H1 (cell line): ENCODE measurements around the gene DAPK2. TPM values are rescaled to one million over a fixed set of nuclear protein-coding genes. Genes with fewer than 3 reads are reported as not detected.

Experiments used
- CTCF ChIA-PET: fragments of 300-600 bp; sonication (Branson Sonifier 250); formaldehyde crosslinking; loops from one replicate; lab custom pipeline; 2021; ENCODE audit not compliant: partially characterized antibody; lab: Charles Lee
- POLR2A ChIA-PET: fragments of 300-600 bp; sonication (Branson Sonifier 250); formaldehyde crosslinking; loops from one replicate; lab custom pipeline; 2021; ENCODE audit warnings: inconsistent platforms; ENCODE audit not compliant: partially characterized antibody; lab: Charles Lee
- DNase-seq, 2 experiments: peaks; one replicate each; pipeline versions ENCODE4 v3.0.0 to v3.0.0-alpha.2; 2010 to 2022; ENCODE audit warnings: low spot score in 2 of 2, low read depth in 1 of 2, mixed read lengths in 1 of 2
- FAIRE-seq: peaks from 2 replicates; lab custom pipeline; 2011; peaks lifted over from hg19 to GRCh38; lab: Jason Lieb, UNC
- H2AFZ ChIP-seq: 2 replicates; pipeline ENCODE4 v1.8.1; 2012; ENCODE audit warnings: low read length, inconsistent platforms
- H2AK5ac ChIP-seq: 2 replicates; pipeline ENCODE4 v1.6.1; 2013; ENCODE audit warnings: low read depth, low read length
- H2BK120ac ChIP-seq: replicated peaks from 2 replicates; pipeline ENCODE3; 2013; ENCODE audit warnings: low read depth, low read length, inconsistent platforms
- H2BK12ac ChIP-seq: 2 replicates; pipeline ENCODE4 v1.6.1; 2013; ENCODE audit warnings: low read depth, low read length
- H2BK15ac ChIP-seq: 2 replicates; pipeline ENCODE4 v1.6.1; 2013; ENCODE audit warnings: low read length
- H2BK20ac ChIP-seq: 2 replicates; pipeline ENCODE4 v1.6.1; 2013; ENCODE audit warnings: low read length
- H2BK5ac ChIP-seq: 2 replicates; pipeline ENCODE4 v1.6.1; 2013; ENCODE audit warnings: low read depth, low read length
- H3K14ac ChIP-seq: 2 replicates; pipeline ENCODE4 v1.6.1; 2013; ENCODE audit warnings: inconsistent platforms; ENCODE audit not compliant: insufficient read length
- H3K18ac ChIP-seq: 2 replicates; pipeline ENCODE4 v1.6.1; 2013; ENCODE audit warnings: low read length; ENCODE audit errors: extremely low read depth
- H3K23ac ChIP-seq: 2 replicates; pipeline ENCODE4 v1.6.1; 2013; ENCODE audit warnings: inconsistent platforms; ENCODE audit not compliant: insufficient read length
- H3K23me2 ChIP-seq: 2 replicates; pipeline ENCODE4 v1.6.1; 2013; ENCODE audit warnings: low read depth, low read length
- H3K27ac ChIP-seq: 2 replicates; pipeline ENCODE4 v1.6.1; 2011; ENCODE audit warnings: low read depth, low read length, inconsistent platforms
- H3K27me3 ChIP-seq, 4 experiments: replicated peaks in 1 of 4; 1 replicate in 1 of 4; 2 replicates in 3 of 4; pipeline versions ENCODE4 v1.6.1 to v1.8.1; 2011 to 2013; ENCODE audit warnings: low read length in 3 of 4, mild to moderate bottlenecking in 3 of 4, inconsistent platforms in 2 of 4, mixed read lengths in 2 of 4, moderate library complexity in 1 of 4; ENCODE audit not compliant: control insufficient read depth in 3 of 4, insufficient read depth in 3 of 4; ENCODE audit errors: extremely low read depth in 1 of 4
- H3K36me3 ChIP-seq, 4 experiments: 2 replicates each; pipeline versions ENCODE4 v1.6.1 to v1.8.1; 2011 to 2013; ENCODE audit warnings: mild to moderate bottlenecking in 4 of 4, low read length in 3 of 4, moderate library complexity in 2 of 4, control low read depth in 1 of 4, inconsistent platforms in 1 of 4; ENCODE audit not compliant: insufficient read depth in 4 of 4, control insufficient read depth in 2 of 4
- H3K4ac ChIP-seq: replicated peaks from 2 replicates; pipeline ENCODE3; 2013; ENCODE audit warnings: low read length, low read depth, mixed read lengths, inconsistent platforms; ENCODE audit not compliant: insufficient read length
- H3K4me1 ChIP-seq, 4 experiments: replicated peaks in 1 of 4; 1 replicate in 1 of 4; 2 replicates in 3 of 4; pipeline versions ENCODE4 v1.6.1 to v1.8.1; 2011 to 2013; ENCODE audit warnings: low read length in 3 of 4, inconsistent platforms in 2 of 4, mixed read lengths in 1 of 4; ENCODE audit not compliant: insufficient read depth in 4 of 4, control insufficient read depth in 3 of 4
- H3K4me2 ChIP-seq, 2 experiments: 2 replicates each; pipeline versions ENCODE4 v1.6.1 to v1.8.1; 2011 to 2013; ENCODE audit warnings: low read depth in 2 of 2, low read length in 2 of 2, control low read depth in 1 of 2, inconsistent platforms in 1 of 2, mild to moderate bottlenecking in 1 of 2; ENCODE audit not compliant: insufficient read depth in 1 of 2
- H3K4me3 ChIP-seq, 4 experiments: fragments of 200-600, 300-600 bp in 1 of 4; sonication (generic), shearing (Covaris generic), sonication (Bioruptor Twin) in 1 of 4; 2 replicates each; pipeline versions ENCODE4 v1.5.1 to v1.8.1; 2011 to 2016; ENCODE audit warnings: low read length in 4 of 4, low read depth in 3 of 4, control low read depth in 2 of 4, inconsistent platforms in 2 of 4, mild to moderate bottlenecking in 2 of 4, mixed read lengths in 1 of 4, moderate library complexity in 1 of 4; ENCODE audit not compliant: insufficient read depth in 2 of 4; ENCODE audit errors: extremely low read depth in 1 of 4
- H3K56ac ChIP-seq: replicated peaks from 2 replicates; pipeline ENCODE3; 2013; ENCODE audit warnings: low read depth, mild to moderate bottlenecking, mixed read lengths, low read length, inconsistent platforms; ENCODE audit not compliant: insufficient read length
- H3K79me1 ChIP-seq: 2 replicates; pipeline ENCODE4 v1.6.1; 2013; ENCODE audit warnings: low read depth, low read length, control low read depth
- H3K79me2 ChIP-seq, 2 experiments: 2 replicates each; pipeline versions ENCODE4 v1.6.1 to v1.8.1; 2012 to 2013; ENCODE audit warnings: low read length in 2 of 2, mild to moderate bottlenecking in 2 of 2, inconsistent platforms in 1 of 2; ENCODE audit not compliant: insufficient read depth in 2 of 2, control insufficient read depth in 1 of 2
- H3K9ac ChIP-seq, 4 experiments: replicated peaks in 1 of 4; 1 replicate in 1 of 4; 2 replicates in 3 of 4; pipeline versions ENCODE4 v1.6.1 to v1.8.1; 2011 to 2013; ENCODE audit warnings: low read depth in 3 of 4, low read length in 3 of 4, control low read depth in 2 of 4, mild to moderate bottlenecking in 2 of 4, moderate library complexity in 2 of 4, inconsistent platforms in 1 of 4; ENCODE audit errors: extremely low read depth in 1 of 4
- H3K9me3 ChIP-seq, 2 experiments: 2 replicates each; pipeline versions ENCODE4 v1.6.1 to v1.8.1; 2012 to 2013; ENCODE audit warnings: mild to moderate bottlenecking in 2 of 2, moderate library complexity in 2 of 2, control low read depth in 1 of 2, inconsistent platforms in 1 of 2, low read depth in 1 of 2, low read length in 1 of 2, mixed read lengths in 1 of 2; ENCODE audit not compliant: insufficient read depth in 2 of 2
- H4K20me1 ChIP-seq, 2 experiments: replicated peaks in 1 of 2; 2 replicates each; pipeline versions ENCODE3 to v1.8.1; 2011 to 2013; ENCODE audit warnings: inconsistent platforms in 2 of 2, low read length in 2 of 2, mild to moderate bottlenecking in 1 of 2; ENCODE audit not compliant: insufficient read depth in 2 of 2, control insufficient read depth in 1 of 2
- H4K5ac ChIP-seq: 2 replicates; pipeline ENCODE4 v1.6.1; 2013; ENCODE audit warnings: low read length, low read depth, mixed read lengths, inconsistent platforms; ENCODE audit not compliant: insufficient read length
- H4K8ac ChIP-seq: 2 replicates; pipeline ENCODE4 v1.8.0; 2013; ENCODE audit warnings: mild to moderate bottlenecking, moderate library complexity, low read length, inconsistent platforms; ENCODE audit not compliant: insufficient read depth; ENCODE audit errors: extremely low read depth
- H4K91ac ChIP-seq: replicated peaks from 2 replicates; pipeline ENCODE3; 2013; ENCODE audit warnings: low read length, mixed read lengths, inconsistent platforms; ENCODE audit not compliant: insufficient read length
- CBX5 ChIP-seq: fragments of 300-800, 300-1000 bp; sonication (generic); IDR thresholded peaks from 2 replicates; pipeline ENCODE4 v1.7.1; 2016; ENCODE audit warnings: antibody characterized with exemption, low read length, low read depth
- EGR1 ChIP-seq: IDR thresholded peaks from 2 replicates; pipeline ENCODE4 v1.6.1; 2011; ENCODE audit warnings: low read depth, low read length, borderline replicate concordance
- JUN ChIP-seq: IDR thresholded peaks from 2 replicates; pipeline ENCODE4 v1.6.1; 2011; ENCODE audit warnings: low read depth, mild to moderate bottlenecking, improper control_type of control experiment, low read length
- MAFK ChIP-seq: IDR thresholded peaks from 2 replicates; pipeline ENCODE4 v1.6.1; 2012; ENCODE audit warnings: low read depth, mild to moderate bottlenecking, improper control_type of control experiment, low read length
- POLR2AphosphoS5 ChIP-seq: IDR thresholded peaks from 2 replicates; pipeline ENCODE4 v1.6.1; 2011; ENCODE audit warnings: low read depth, low read length
- POU5F1 ChIP-seq: IDR thresholded peaks from 2 replicates; pipeline ENCODE4 v1.6.1; 2011; ENCODE audit warnings: low read depth, mild to moderate bottlenecking, low read length, moderate library complexity
- RAD21 ChIP-seq, 2 experiments: IDR thresholded peaks in 1 of 2; conservative IDR thresholded peaks in 1 of 2; 2 replicates each; pipeline ENCODE4 v1.6.1; 2011; ENCODE audit warnings: low read depth in 2 of 2, low read length in 2 of 2, improper control_type of control experiment in 1 of 2, inconsistent platforms in 1 of 2, mild to moderate bottlenecking in 1 of 2, moderate library complexity in 1 of 2
- SIN3A ChIP-seq, 2 experiments: IDR thresholded peaks in 1 of 2; conservative IDR thresholded peaks in 1 of 2; 2 replicates each; pipeline ENCODE4 v1.6.1; 2011 to 2012; ENCODE audit warnings: low read length in 2 of 2, improper control_type of control experiment in 1 of 2, low read depth in 1 of 2, mild to moderate bottlenecking in 1 of 2
- TBP ChIP-seq: IDR thresholded peaks from 2 replicates; pipeline ENCODE4 v1.6.1; 2011; ENCODE audit warnings: low read depth, low read length, improper control_type of control experiment
- ZNF274 ChIP-seq: IDR thresholded peaks from 2 replicates; pipeline ENCODE4 v1.7.0; 2012; ENCODE audit warnings: low read length, borderline replicate concordance; ENCODE audit errors: extremely low read depth
- WGBS, 2 experiments: shearing (Covaris generic) in 1 of 2; methylation state at CpG; one replicate each; pipeline versions ENCODE4 v1.1.6 to v1.1.7; 2013 to 2015; ENCODE audit warnings: low lambda C conversion rate in 2 of 2, mixed read lengths in 2 of 2, inconsistent platforms in 1 of 2, low coverage in 1 of 2, missing lambda C conversion rate in 1 of 2; ENCODE audit not compliant: insufficient replicate concordance in 2 of 2, insufficient coverage in 1 of 2, insufficient read length in 1 of 2; ENCODE audit errors: extremely low coverage in 1 of 2, missing lambda C conversion rate in 1 of 2; 5-methylcytosine and 5-hydroxymethylcytosine counted together
- polyA plus RNA-seq, 7 experiments: library from polyadenylated mRNA; depleted of rRNA in 3 of 7; stranded (reverse) in 5 of 7; unstranded in 2 of 7; fragments of >200 nt in 5 of 7; fragments of 200-250 nt in 2 of 7; gene quantifications; 1 replicate in 5 of 7; 2 replicates in 1 of 7; 4 replicates in 1 of 7; pipeline versions ENCODE4 v1.2.1 to v1.2.3, GENCODE V29; 2011 to 2013; ENCODE audit warnings: missing spikeins in 2 of 7, mixed read lengths in 2 of 7
- total RNA-seq: library from RNA; stranded (reverse); fragmentation: NEBNext Ultra II Directional; extraction: Animal tissue kit (Norgen Biotek cat#: 25700); gene quantifications from 2 replicates; pipeline ENCODE4 v1.2.1, GENCODE V29; 2021
- TF ChIP-seq, protein P1 (sequence below): IDR thresholded peaks from 2 replicates; pipeline ENCODE4 v1.6.1; 2012; ENCODE audit warnings: inconsistent platforms

The DAPK2 gene
- total and polyA plus RNA-seq, 2 of the 8 experiments (the other 6 are each of a cell fraction or from before 2014, with no cell fraction given) = 1.8 to 2.9 TPM

DNA sequence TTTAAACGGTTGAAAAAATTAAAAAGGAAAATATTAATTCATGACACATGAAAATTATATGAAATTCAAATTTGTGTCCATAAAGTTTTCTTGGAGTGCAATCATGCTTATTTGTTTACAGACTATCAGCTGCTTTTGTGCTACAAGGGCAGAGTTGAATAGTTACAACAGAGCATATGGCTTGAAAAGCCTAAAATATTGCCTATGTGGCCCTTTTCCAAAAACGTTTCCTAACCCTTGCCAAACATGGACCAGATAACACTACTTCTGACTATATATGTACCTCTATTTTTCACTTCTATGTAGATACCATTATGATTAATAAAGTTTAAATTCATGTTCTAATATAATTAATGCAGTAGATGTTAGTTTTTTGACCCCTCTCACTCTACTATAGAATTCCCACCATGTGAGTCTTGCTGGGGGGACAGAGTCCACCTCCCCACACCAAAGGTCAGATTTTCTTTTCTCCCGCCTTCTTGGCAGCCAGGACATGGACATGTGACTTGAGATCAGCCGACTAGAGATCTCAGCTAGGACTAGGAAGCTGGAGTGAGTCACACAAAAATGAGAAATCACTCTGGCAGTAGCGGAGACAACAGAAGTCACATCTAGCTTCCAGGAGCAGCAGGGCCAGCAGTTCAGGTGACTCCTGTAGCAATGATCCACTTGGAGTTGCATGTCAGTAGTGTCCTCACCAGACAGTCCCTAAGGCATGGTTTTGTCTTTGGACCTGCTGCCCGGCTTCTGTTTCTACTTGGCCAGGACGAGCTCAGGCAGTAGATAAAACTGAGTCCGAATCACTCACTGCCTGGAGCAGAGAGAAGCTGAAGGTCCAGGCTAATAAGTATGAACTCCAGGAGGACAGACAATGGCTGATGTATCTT is 24.9 kb upstream of the DAPK2 start:
- 90% methylated on average over 8 of the region's 8 CpGs; no CpG with 5 or more reads in 1 of the 2 experiments for whole genome bisulfite sequencing, 2 experiments
- H2AFZ ChIP-seq = no peak overlapping the region
- H3K9me3 ChIP-seq = no peaks in the 10 kb centered on the region
- no peaks in the 10 kb centered on the region for H3K79me2 ChIP-seq
- H3K18ac ChIP-seq = no peak overlapping the region
- H2BK120ac ChIP-seq = no peak overlapping the region
- no peak overlapping the region for H2BK5ac ChIP-seq
- H3K27ac ChIP-seq = no peak overlapping the region
- H4K8ac ChIP-seq = no peak overlapping the region
- H4K20me1 ChIP-seq = no peaks in the 10 kb centered on the region
- no peak overlapping the region for H4K91ac ChIP-seq
- no peaks in the 10 kb centered on the region for H3K27me3 ChIP-seq
- no peaks in the 10 kb centered on the region; the same call in 1 of the 2 replicates for H3K79me1 ChIP-seq
- H3K56ac ChIP-seq = no peak overlapping the region
- H4K5ac ChIP-seq = no peak overlapping the region
- no peak overlapping the region for H2AK5ac ChIP-seq
- H3K4me1 ChIP-seq = peaks cover 0 to 1% (median 0%) of the 10 kb centered on the region in 4 experiments; a peak in 2 of 7 replicates
- no peak for FAIRE-seq
- peaks cover 2 to 23% (median 9%) of the 10 kb centered on the region in 4 experiments; a peak in 7 of 8 replicates for H3K36me3 ChIP-seq
- H3K4me3 ChIP-seq = no peak overlapping the region
- H3K14ac ChIP-seq = no peak overlapping the region
- H3K9ac ChIP-seq = no peak overlapping the region
- H3K4me2 ChIP-seq = no peak overlapping the region
- DNase-seq = no peak
- H3K4ac ChIP-seq = no peak overlapping the region
- CTCF ChIA-PET = interaction anchor here (0.5 to 5.8 kb wide), 18 partner anchors 10 to 607 kb away, joined by 3 to 62 read pairs (median 3); partner anchors contain the start of gene DAPK2
- POLR2A ChIA-PET = interaction anchor here (1.2 kb wide), 1 partner anchor 10 kb away, joined by 6 read pairs; no protein-coding TSS in a partner anchor
- H3K23me2 ChIP-seq = peaks cover 1% of the 10 kb centered on the region; the same call in 1 of the 2 replicates
- no peak overlapping the region for H2BK20ac ChIP-seq
- no peak overlapping the region for H3K23ac ChIP-seq
- H2BK15ac ChIP-seq = no peak overlapping the region
- H2BK12ac ChIP-seq = no peak overlapping the region
- TF ChIP-seq RAD21 (IDR thresholded peaks at IDR 0.05 in 1 of 2, conservative IDR thresholded peaks at IDR 0.05 in 1 of 2; ENCODE audit: low read depth in 2 of 2, low read length in 2 of 2) = no peak
- no peak for TF ChIP-seq ZNF274
- TF ChIP-seq SIN3A (conservative IDR thresholded peaks at IDR 0.05 in 1 of 2, IDR thresholded peaks at IDR 0.05 in 1 of 2; ENCODE audit: low read depth in 1 of 2, low read length in 2 of 2) = no peak
- no peak for TF ChIP-seq JUN
- TF ChIP-seq EGR1 = no peak
- TF ChIP-seq CBX5 = no peak
- TF ChIP-seq, protein P1, sequence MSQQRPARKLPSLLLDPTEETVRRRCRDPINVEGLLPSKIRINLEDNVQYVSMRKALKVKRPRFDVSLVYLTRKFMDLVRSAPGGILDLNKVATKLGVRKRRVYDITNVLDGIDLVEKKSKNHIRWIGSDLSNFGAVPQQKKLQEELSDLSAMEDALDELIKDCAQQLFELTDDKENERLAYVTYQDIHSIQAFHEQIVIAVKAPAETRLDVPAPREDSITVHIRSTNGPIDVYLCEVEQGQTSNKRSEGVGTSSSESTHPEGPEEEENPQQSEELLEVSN = no peak
- no peak for TF ChIP-seq POU5F1
- TF ChIP-seq MAFK = no peak
- TF ChIP-seq POLR2AphosphoS5 = no peak
- TF ChIP-seq TBP = no peak
